ENCODE data around the gene LZTFL1. TPM values are rescaled to one million over a fixed set of nuclear protein-coding genes. Genes with fewer than 3 reads are reported as not detected.
"Not testable (repeated sequence)": the region's sequence is repeated elsewhere in the genome, so short reads cannot be mapped to it uniquely, and the experiment has no call there.

Gene LZTFL1
- total and polyA plus RNA-seq, 3 experiments from 2014 or later, result 8.9 to 11.4 (median 9.0) TPM

DNA sequence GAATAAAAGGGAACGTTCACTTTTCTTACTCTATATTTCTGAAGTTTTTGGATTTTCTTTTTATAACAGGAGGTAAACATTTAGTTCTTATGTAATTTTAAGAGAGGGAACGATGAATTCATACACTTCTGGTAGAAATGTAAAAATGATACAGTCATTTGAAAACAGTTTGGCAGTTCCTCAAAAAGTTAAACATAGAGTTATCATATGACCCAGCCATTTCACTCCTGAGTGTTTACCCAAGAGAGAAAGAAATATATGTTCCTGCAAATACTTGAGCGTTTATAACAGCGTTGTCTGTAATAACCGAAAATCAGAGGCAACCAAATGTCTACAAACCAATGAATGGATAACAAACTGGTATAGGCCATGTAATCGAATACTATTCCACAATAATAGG, 23.6 kb upstream of the LZTFL1 start:
- Mint-ChIP-seq H3K36me3 (peaks cover 0 to 12% (median 3%) of the 10 kb centered on the region in 3 donors), H3K4me1 (peaks cover 28 to 77% (median 45%) of the 10 kb centered on the region in 3 donors), H3K27ac (no peak overlapping the region), H3K4me3 (peak overlapping the region in 1 of 7 donors; percentile 56), H3K9me3 (peaks cover 0 to 6% (median 4%) of the 10 kb centered on the region in 5 donors), H3K27me3 (peaks cover 11 to 12% of the 10 kb centered on the region in 2 donors)
- H3K36me3 ChIP-seq (ENCODE audit: insufficient read depth, low read length), result no peaks in the 10 kb centered on the region
- no peaks in the 10 kb centered on the region for H3K9me3 ChIP-seq (ENCODE audit: low read length)
- H3K27me3 ChIP-seq (ENCODE audit: insufficient read depth, low read length, poor library complexity, severe bottlenecking), result no peaks in the 10 kb centered on the region
- no peak overlapping the region for H3K27ac ChIP-seq (ENCODE audit: low read depth, low read length)
- CTCF ChIA-PET, result interaction anchor here (0.8 to 1.5 kb wide), 4 partner anchors 10 to 24 kb away, joined by 3 to 8 read pairs (median 4); partner anchors contain the start of gene LZTFL1
- POLR2A ChIA-PET, result interaction anchor here (0.9 to 1.2 kb wide), 4 partner anchors 12 to 26 kb away, joined by 4 read pairs; no protein-coding TSS in a partner anchor
- no peak for DNase-seq
- no peak overlapping the region for H3K4me3 ChIP-seq (ENCODE audit: low read length)
- H3K4me1 ChIP-seq (ENCODE audit: insufficient read depth, low read length), result peaks cover 30% of the 10 kb centered on the region

- Histone ChIP-seq H3K4me3 (ENCODE audit: low read length) (no peak overlapping the region), H3K4me1 (ENCODE audit: insufficient read depth, low read length) (peaks cover 24% of the 10 kb centered on the region), H3K27me3 (ENCODE audit: insufficient read depth, low read length, poor library complexity, severe bottlenecking) (no peaks in the 10 kb centered on the region), H3K27ac (ENCODE audit: low read depth, low read length) (no peak overlapping the region), H3K36me3 (ENCODE audit: insufficient read depth, low read length) (no peaks in the 10 kb centered on the region), H3K9me3 (ENCODE audit: low read length) (no peaks in the 10 kb centered on the region)
- Mint-ChIP-seq H3K9me3 (peaks cover 0 to 6% (median 4%) of the 10 kb centered on the region in 5 donors), H3K27ac (peak overlapping the region in 2 of 8 donors; percentile 27 to 76), H3K4me1 (peaks cover 22 to 77% (median 39%) of the 10 kb centered on the region in 3 donors), H3K27me3 (peaks cover 11 to 12% of the 10 kb centered on the region in 2 donors), H3K4me3 (peak overlapping the region in 3 of 7 donors; percentile 10 to 56 (median 37)), H3K36me3 (peaks cover 0 to 12% (median 3%) of the 10 kb centered on the region in 3 donors)
- ChIA-PET CTCF (interaction anchor here (0.6 to 1.5 kb wide), 7 partner anchors 10 to 58 kb away, joined by 3 to 8 read pairs (median 3); partner anchors contain the start of gene LZTFL1), POLR2A (interaction anchor here (0.6 to 1.2 kb wide), 6 partner anchors 12 to 33 kb away, joined by 3 to 5 read pairs (median 4); no protein-coding TSS in a partner anchor)
- DNase-seq, result peak in 2 of 5 donors; percentile 24 to 36
Measured at GRCh38 chr3:45864760-45865519, 23.0 kb upstream of the LZTFL1 start.

DNA sequence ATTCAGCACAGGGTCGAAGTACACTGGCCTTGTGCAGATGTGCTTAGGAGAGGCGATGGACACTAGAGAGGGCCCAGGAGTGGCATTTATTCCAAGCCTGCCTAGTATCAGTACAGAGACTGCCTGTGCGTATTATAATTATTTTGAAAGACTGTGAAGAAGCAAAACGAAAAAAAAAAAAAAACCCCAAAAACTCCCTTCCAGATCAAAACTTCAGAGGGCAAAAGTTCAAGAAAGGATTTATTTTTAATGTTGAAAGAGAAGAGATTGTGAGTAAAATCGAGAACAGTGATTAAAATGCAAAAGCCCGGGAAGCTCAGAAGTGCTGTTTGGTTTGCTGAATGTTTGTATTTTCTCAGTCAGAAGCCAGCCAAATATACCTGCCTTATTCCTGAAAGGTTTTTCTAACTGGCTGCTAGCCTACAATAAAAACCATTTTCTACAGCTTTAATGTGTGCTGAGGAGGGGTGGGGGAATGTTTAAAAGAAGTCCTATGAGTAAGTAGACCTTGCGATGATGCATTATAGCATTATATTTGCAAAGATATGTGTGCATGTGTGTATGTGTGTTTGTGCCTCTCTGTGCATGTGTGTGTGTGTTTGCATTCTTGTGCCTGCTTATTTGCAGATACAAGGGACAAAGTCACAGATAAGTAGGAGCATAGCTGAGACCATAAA, 19.3 kb upstream of the LZTFL1 start:
- peak overlapping the region in 1 of 8 donors; percentile 35 for H3K27ac Mint-ChIP-seq
- H3K36me3 Mint-ChIP-seq, result peaks cover 0 to 12% (median 3%) of the 10 kb centered on the region in 3 donors
- no peak for DNase-seq
- peak overlapping the region in 1 of 7 donors; percentile 43 for H3K4me3 Mint-ChIP-seq
- H3K9me3 Mint-ChIP-seq, result peaks cover 0 to 7% (median 5%) of the 10 kb centered on the region in 5 donors
- H3K36me3 ChIP-seq (ENCODE audit: insufficient read depth, low read length), result no peaks in the 10 kb centered on the region
- H3K4me1 ChIP-seq (ENCODE audit: insufficient read depth, low read length), result peaks cover 12% of the 10 kb centered on the region
- H3K27ac ChIP-seq (ENCODE audit: low read depth, low read length), result no peak overlapping the region
- CTCF ChIA-PET, result interaction anchor here (0.8 kb wide), 1 partner anchor 20 kb away, joined by 3 read pairs; no protein-coding TSS in a partner anchor
- peaks cover 12% of the 10 kb centered on the region in 2 donors for H3K27me3 Mint-ChIP-seq
- no peaks in the 10 kb centered on the region for H3K9me3 ChIP-seq (ENCODE audit: low read length)
- H3K27me3 ChIP-seq (ENCODE audit: insufficient read depth, low read length, poor library complexity, severe bottlenecking), result no peaks in the 10 kb centered on the region
- POLR2A ChIA-PET, result interaction anchor here (0.7 kb wide), 1 partner anchor 20 kb away, joined by 3 read pairs; no protein-coding TSS in a partner anchor
- H3K4me1 Mint-ChIP-seq, result peaks cover 10 to 63% (median 28%) of the 10 kb centered on the region in 3 donors
- H3K4me3 ChIP-seq (ENCODE audit: low read length), result no peak overlapping the region

DNA sequence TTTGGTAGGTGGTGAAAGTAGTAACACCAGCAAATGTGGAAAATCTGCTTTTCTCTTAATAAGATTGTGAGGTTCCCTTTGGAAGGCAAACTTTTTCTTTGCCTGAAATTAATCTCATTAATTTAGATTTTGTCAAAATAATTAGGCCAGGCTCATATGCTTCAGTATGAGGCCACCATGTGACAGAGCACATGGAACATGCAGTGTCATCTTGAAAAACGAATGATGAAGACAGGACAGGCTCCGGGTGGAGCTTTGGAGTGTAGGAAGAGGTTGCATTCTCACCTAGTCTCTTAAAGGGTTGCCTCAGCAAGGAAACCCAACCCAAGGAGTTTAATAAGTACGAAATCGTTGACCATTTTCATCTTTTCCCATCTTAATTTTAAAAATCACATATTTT, 18.6 kb upstream of the LZTFL1 start:
- Histone ChIP-seq H3K27me3 (ENCODE audit: insufficient read depth, low read length, poor library complexity, severe bottlenecking) (no peaks in the 10 kb centered on the region), H3K9me3 (ENCODE audit: low read length) (no peaks in the 10 kb centered on the region), H3K36me3 (ENCODE audit: insufficient read depth, low read length) (no peaks in the 10 kb centered on the region), H3K4me1 (ENCODE audit: insufficient read depth, low read length) (peaks cover 10% of the 10 kb centered on the region), H3K27ac (ENCODE audit: low read depth, low read length) (no peak overlapping the region), H3K4me3 (ENCODE audit: low read length) (no peak overlapping the region)
- ChIA-PET POLR2A (no interaction called here), CTCF (interaction anchor here (0.8 kb wide), 1 partner anchor 21 kb away, joined by 3 read pairs; no protein-coding TSS in a partner anchor)
- Mint-ChIP-seq H3K9me3 (peaks cover 0 to 7% (median 6%) of the 10 kb centered on the region in 5 donors), H3K4me1 (peaks cover 10 to 60% (median 24%) of the 10 kb centered on the region in 3 donors), H3K36me3 (peaks cover 0 to 19% (median 3%) of the 10 kb centered on the region in 3 donors), H3K27ac (peak overlapping the region in 1 of 8 donors; percentile 35), H3K27me3 (peaks cover 12% of the 10 kb centered on the region in 2 donors), H3K4me3 (peak overlapping the region in 1 of 7 donors; percentile 43)
- DNase-seq, result no peak

- Mint-ChIP-seq H3K27ac (peak overlapping the region in 1 of 8 donors; percentile 34), H3K36me3 (peaks cover 0 to 29% (median 4%) of the 10 kb centered on the region in 3 donors), H3K27me3 (peaks cover 9 to 16% of the 10 kb centered on the region in 2 donors), H3K4me3 (peak overlapping the region in 1 of 7 donors; percentile 4), H3K4me1 (peaks cover 3 to 55% (median 16%) of the 10 kb centered on the region in 3 donors), H3K9me3 (peaks cover 0 to 9% (median 6%) of the 10 kb centered on the region in 5 donors)
- POLR2A ChIA-PET, result interaction anchor here (0.9 kb wide), 1 partner anchor 9 kb away, joined by 3 read pairs; no protein-coding TSS in a partner anchor
- CTCF ChIA-PET, result interaction anchor here (1.2 kb wide), 1 partner anchor 11 kb away, joined by 3 read pairs; no protein-coding TSS in a partner anchor
- H3K9me3 ChIP-seq (ENCODE audit: low read length), result no peaks in the 10 kb centered on the region
- no peak overlapping the region for H3K27ac ChIP-seq (ENCODE audit: low read depth, low read length)
- H3K4me1 ChIP-seq (ENCODE audit: insufficient read depth, low read length), result no peaks in the 10 kb centered on the region
- no peak overlapping the region for H3K4me3 ChIP-seq (ENCODE audit: low read length)
- no peaks in the 10 kb centered on the region for H3K27me3 ChIP-seq (ENCODE audit: insufficient read depth, low read length, poor library complexity, severe bottlenecking)
- DNase-seq, result no peak
- H3K36me3 ChIP-seq (ENCODE audit: insufficient read depth, low read length), result no peaks in the 10 kb centered on the region
Measured at GRCh38 chr3:45858809-45859543, 17.1 kb upstream of the LZTFL1 start.

DNA sequence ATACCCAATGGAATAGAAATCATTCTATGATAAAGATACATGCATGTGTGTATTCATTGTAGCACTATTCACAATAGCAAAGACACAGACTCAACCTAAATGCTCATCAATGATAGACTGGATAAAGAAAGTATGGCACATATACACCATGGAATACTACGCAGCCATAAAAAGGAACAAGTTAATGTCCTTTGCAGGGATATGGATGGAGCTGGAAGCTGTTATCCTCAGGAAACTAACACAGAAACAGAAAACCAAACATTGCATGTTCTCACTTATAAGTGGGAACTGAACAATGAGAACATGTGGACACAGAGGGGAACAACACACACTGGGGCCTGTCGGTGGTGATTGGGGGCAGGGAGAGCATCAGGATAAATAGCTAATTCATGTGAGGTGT, 15.1 kb upstream of the LZTFL1 start:
- H3K4me3 Mint-ChIP-seq; H3K36me3 ChIP-seq (ENCODE audit: insufficient read depth, low read length); POLR2A ChIA-PET; H3K9me3 Mint-ChIP-seq; H3K4me1 ChIP-seq (ENCODE audit: insufficient read depth, low read length); H3K4me3 ChIP-seq (ENCODE audit: low read length); CTCF ChIA-PET; DNase-seq; H3K27ac Mint-ChIP-seq; H3K27ac ChIP-seq (ENCODE audit: low read depth, low read length); H3K27me3 ChIP-seq (ENCODE audit: insufficient read depth, low read length, poor library complexity, severe bottlenecking); H3K9me3 ChIP-seq (ENCODE audit: low read length): not testable (repeated sequence)
- peaks cover 0 to 12% of the 10 kb centered on the region in 2 donors for H3K27me3 Mint-ChIP-seq
- peaks cover 4 to 60% (median 16%) of the 10 kb centered on the region in 3 donors for H3K4me1 Mint-ChIP-seq
- H3K36me3 Mint-ChIP-seq, result peaks cover 1 to 22% (median 2%) of the 10 kb centered on the region in 3 donors

- H3K27me3 Mint-ChIP-seq, result peaks cover 0 to 12% of the 10 kb centered on the region in 2 donors
Measured at GRCh38 chr3:45856323-45856722, 14.4 kb upstream of the LZTFL1 start.

More at GRCh38 chr3:45856323-45856722, 14.4 kb upstream of the LZTFL1 start:
- H3K9me3 ChIP-seq (ENCODE audit: low read length); H3K27ac ChIP-seq (ENCODE audit: low read depth, low read length); H3K36me3 ChIP-seq (ENCODE audit: insufficient read depth, low read length); H3K4me1 ChIP-seq (ENCODE audit: insufficient read depth, low read length); POLR2A ChIA-PET; H3K4me3 ChIP-seq (ENCODE audit: low read length); H3K9me3 Mint-ChIP-seq; H3K27me3 ChIP-seq (ENCODE audit: insufficient read depth, low read length, poor library complexity, severe bottlenecking): not testable (repeated sequence)
- Mint-ChIP-seq H3K4me1 (peaks cover 4 to 58% (median 16%) of the 10 kb centered on the region in 3 donors), H3K4me3 (peak overlapping the region in 1 of 7 donors; percentile 11), H3K36me3 (peaks cover 1 to 22% (median 2%) of the 10 kb centered on the region in 3 donors), H3K27ac (peak overlapping the region in 1 of 8 donors; percentile 13)
- peak in 1 of 5 donors; percentile 36 for DNase-seq
- CTCF ChIA-PET, result interaction anchor here (0.8 kb wide), 1 partner anchor 36 kb away, joined by 3 read pairs; no protein-coding TSS in a partner anchor
